OCI-LY3 (cell line): Measurements from ENCODE around the gene KLHL42.
"Not testable (repeated sequence)": the region's sequence is repeated elsewhere in the genome, so short reads cannot be mapped to it uniquely, and the experiment has no call there.

Experiments
- H2AFZ ChIP-seq: fragments of 200-600, 300-600 bp; shearing (Covaris generic); 2 replicates; pipeline ENCODE4 v1.6.0; 2014; ENCODE audit warnings: antibody characterized with exemption, low read depth, low read length
- H3K27ac ChIP-seq: fragments of 200-600, 300-600 bp; sonication (generic); 2 replicates; pipeline ENCODE4 v1.5.1; 2014; ENCODE audit warnings: mild to moderate bottlenecking, low read length, moderate library complexity, mixed read lengths
- H3K27me3 ChIP-seq: fragments of 200-600, 300-600 bp; sonication (generic); 2 replicates; pipeline ENCODE4 v1.6.1; 2014; ENCODE audit warnings: low read depth, low read length, mixed read lengths
- H3K36me3 ChIP-seq: fragments of 200-600, 300-600 bp; sonication (generic); replicated peaks from 2 replicates; pipeline ENCODE3; 2014; ENCODE audit warnings: low read depth, low read length, mixed read lengths
- H3K4me1 ChIP-seq: fragments of 300-600, 200-600 bp; sonication (generic); 2 replicates; pipeline ENCODE4 v1.6.1; 2014; ENCODE audit warnings: low read length, mixed read lengths
- H3K4me2 ChIP-seq: fragments of 200-600, 300-600 bp; sonication (generic); 2 replicates; pipeline ENCODE4 v1.6.1; 2014; ENCODE audit warnings: low read length, mixed read lengths
- H3K4me3 ChIP-seq: fragments of 300-600, 200-600 bp; sonication (generic); 2 replicates; pipeline ENCODE4 v1.5.1; 2014; ENCODE audit warnings: antibody characterized with exemption, mild to moderate bottlenecking, low read length, moderate library complexity
- H3K79me2 ChIP-seq: fragments of 300-600, 200-600 bp; shearing (Covaris generic); 2 replicates; pipeline ENCODE4 v1.6.1; 2014; ENCODE audit warnings: mild to moderate bottlenecking, low read length, mixed read lengths
- H3K9ac ChIP-seq: fragments of 300-600, 200-600 bp; shearing (Covaris generic); 2 replicates; pipeline ENCODE4 v1.6.0; 2014; ENCODE audit warnings: mild to moderate bottlenecking, low read length, moderate library complexity
- H3K9me3 ChIP-seq: fragments of 200-600, 300-600 bp; shearing (Covaris generic); 2 replicates; pipeline ENCODE4 v1.6.1; 2014; ENCODE audit warnings: low read length, mixed read lengths; ENCODE audit not compliant: insufficient read depth
- H4K20me1 ChIP-seq: fragments of 200-600, 300-600 bp; sonication (generic); 2 replicates; pipeline ENCODE4 v1.6.1; 2016; ENCODE audit warnings: low read length, mixed read lengths; ENCODE audit not compliant: insufficient read depth
- EZH2phosphoT487 ChIP-seq: fragments of 200-600 bp; shearing (Covaris generic); IDR thresholded peaks from 2 replicates; pipeline ENCODE4 v1.6.1; 2018; ENCODE audit warnings: antibody characterized with exemption, mixed run types, low read depth
- TF ChIP-seq, protein P1 (sequence below): fragments of 200-600, 300-600 bp; sonication (generic); IDR thresholded peaks from 2 replicates; pipeline ENCODE4 v1.5.1; 2014; ENCODE audit warnings: antibody characterized with exemption, low read length, low read depth

KLHL42 gene

GRCh38 chr12:27779920-27780611, at the start of gene KLHL42, which contains the start of gene MANSC4:
Gene KLHL42 (plus strand): TSS chr12:27780233. CDS start chr12:27780331, 98 bp downstream.
Gene MANSC4 (minus strand): TSS chr12:27780236. CDS start chr12:27771276, 8,960 bp downstream.
- Histone ChIP-seq H3K9me3 (no peaks in the 10 kb centered on the region), H3K27ac (peak within 1 kb of the TSS; percentile 48), H4K20me1 (no peaks in the 10 kb centered on the region), H3K36me3 (peaks cover 8% of the 10 kb centered on the region), H3K79me2 (peaks cover 55% of the 10 kb centered on the region), H3K27me3 (no peaks in the 10 kb centered on the region), H3K9ac (peak within 1 kb of the TSS; percentile 92), H3K4me1 (peaks cover 17% of the 10 kb centered on the region), H3K4me3 (peak within 1 kb of the TSS; percentile 96), H3K4me2 (peak within 1 kb of the TSS; percentile 96), H2AFZ (peak within 1 kb of the TSS; percentile 97)
- TF ChIP-seq EZH2phosphoT487: no peak
- TF ChIP-seq, protein P1, sequence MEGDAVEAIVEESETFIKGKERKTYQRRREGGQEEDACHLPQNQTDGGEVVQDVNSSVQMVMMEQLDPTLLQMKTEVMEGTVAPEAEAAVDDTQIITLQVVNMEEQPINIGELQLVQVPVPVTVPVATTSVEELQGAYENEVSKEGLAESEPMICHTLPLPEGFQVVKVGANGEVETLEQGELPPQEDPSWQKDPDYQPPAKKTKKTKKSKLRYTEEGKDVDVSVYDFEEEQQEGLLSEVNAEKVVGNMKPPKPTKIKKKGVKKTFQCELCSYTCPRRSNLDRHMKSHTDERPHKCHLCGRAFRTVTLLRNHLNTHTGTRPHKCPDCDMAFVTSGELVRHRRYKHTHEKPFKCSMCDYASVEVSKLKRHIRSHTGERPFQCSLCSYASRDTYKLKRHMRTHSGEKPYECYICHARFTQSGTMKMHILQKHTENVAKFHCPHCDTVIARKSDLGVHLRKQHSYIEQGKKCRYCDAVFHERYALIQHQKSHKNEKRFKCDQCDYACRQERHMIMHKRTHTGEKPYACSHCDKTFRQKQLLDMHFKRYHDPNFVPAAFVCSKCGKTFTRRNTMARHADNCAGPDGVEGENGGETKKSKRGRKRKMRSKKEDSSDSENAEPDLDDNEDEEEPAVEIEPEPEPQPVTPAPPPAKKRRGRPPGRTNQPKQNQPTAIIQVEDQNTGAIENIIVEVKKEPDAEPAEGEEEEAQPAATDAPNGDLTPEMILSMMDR: no peak; the same call in 1 of the 2 replicates

DNA sequence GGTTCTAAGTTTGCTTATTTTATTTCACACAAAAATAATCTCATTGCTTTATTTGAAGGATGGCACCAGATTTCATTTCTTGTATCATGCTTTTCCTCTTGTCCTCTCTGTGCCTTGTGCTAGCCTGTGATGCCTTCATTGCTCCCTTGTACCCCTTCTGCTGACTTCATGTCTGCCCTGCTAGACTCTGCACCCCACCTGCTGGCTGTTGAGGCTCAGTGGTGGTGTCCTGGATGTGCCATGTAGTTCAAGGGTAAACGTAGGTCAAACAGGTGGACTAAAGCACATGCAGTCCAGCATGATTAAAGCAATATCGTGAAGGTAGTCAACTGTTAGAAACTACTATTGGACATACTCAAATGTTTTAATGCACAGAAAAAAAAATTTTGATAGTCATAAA, 47.8 kb upstream of the KLHL42 start:
- peaks cover 2% of the 10 kb centered on the region; the same call in 1 of the 2 replicates for H3K79me2 ChIP-seq
- no peaks in the 10 kb centered on the region for H3K27me3 ChIP-seq
- peaks cover 24% of the 10 kb centered on the region for H3K36me3 ChIP-seq
- no peaks in the 10 kb centered on the region for H3K9me3 ChIP-seq
- no peaks in the 10 kb centered on the region for H3K4me1 ChIP-seq
- H4K20me1 ChIP-seq: no peaks in the 10 kb centered on the region
- no peak for TF ChIP-seq EZH2phosphoT487
- TF ChIP-seq, protein P1: peak; percentile 50
- H3K4me2 ChIP-seq: no peak overlapping the region
- no peak overlapping the region for H2AFZ ChIP-seq
- no peak overlapping the region for H3K4me3 ChIP-seq
- no peak overlapping the region for H3K27ac ChIP-seq
- H3K9ac ChIP-seq: no peak overlapping the region

DNA sequence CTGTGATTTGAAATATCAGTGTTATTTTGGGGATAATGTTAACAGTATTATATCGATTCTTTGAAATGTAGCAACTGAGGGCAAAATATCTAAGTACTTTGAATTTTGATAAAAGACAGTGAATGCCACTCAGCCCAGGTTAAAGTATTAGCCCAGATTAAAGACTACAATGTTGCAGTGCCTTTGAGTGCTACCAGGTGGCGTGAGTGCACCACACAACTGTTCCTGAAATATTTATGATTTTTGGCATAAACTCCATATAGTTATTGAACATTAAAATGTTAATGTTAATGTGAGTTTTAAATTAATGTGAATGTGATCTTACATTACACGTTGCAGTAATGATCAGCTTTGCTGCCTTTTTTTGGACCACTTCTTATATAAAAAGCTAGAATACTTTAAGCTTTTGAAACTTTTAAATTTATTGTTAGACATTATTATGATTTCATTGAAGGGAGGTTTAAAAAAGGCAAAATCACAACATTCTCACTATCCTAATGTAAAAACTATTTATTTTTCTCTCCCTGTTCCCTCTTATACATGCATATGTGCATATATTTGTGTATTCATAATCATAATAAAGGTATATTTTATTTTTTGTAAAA, 46.9 kb upstream of the KLHL42 start:
- no peaks in the 10 kb centered on the region for H4K20me1 ChIP-seq

GRCh38 chr12:27733791-27734190, 46.2 kb upstream of the KLHL42 start:
- Histone ChIP-seq H3K27ac (no peak overlapping the region), H3K27me3 (no peaks in the 10 kb centered on the region), H4K20me1 (no peaks in the 10 kb centered on the region), H3K4me3 (no peak overlapping the region), H3K4me2 (no peak overlapping the region), H2AFZ (no peak overlapping the region), H3K4me1 (no peaks in the 10 kb centered on the region), H3K9ac (no peak overlapping the region), H3K9me3 (no peaks in the 10 kb centered on the region), H3K79me2 (no peaks in the 10 kb centered on the region; the same call in 1 of the 2 replicates), H3K36me3 (peaks cover 24% of the 10 kb centered on the region)
- no peak for TF ChIP-seq EZH2phosphoT487
- TF ChIP-seq, protein P1: no peak

More for the DNA sequence above, 46.9 kb upstream of the KLHL42 start:
- Histone ChIP-seq H3K79me2 (no peaks in the 10 kb centered on the region; the same call in 1 of the 2 replicates), H3K9ac (no peak overlapping the region), H3K36me3 (peaks cover 24% of the 10 kb centered on the region), H3K27me3 (no peaks in the 10 kb centered on the region), H3K4me1 (no peaks in the 10 kb centered on the region), H3K27ac (no peak overlapping the region), H3K9me3 (no peaks in the 10 kb centered on the region), H2AFZ (no peak overlapping the region), H3K4me3 (no peak overlapping the region), H3K4me2 (no peak overlapping the region)
- TF ChIP-seq, protein P1: peak; percentile 86
- no peak for TF ChIP-seq EZH2phosphoT487

DNA sequence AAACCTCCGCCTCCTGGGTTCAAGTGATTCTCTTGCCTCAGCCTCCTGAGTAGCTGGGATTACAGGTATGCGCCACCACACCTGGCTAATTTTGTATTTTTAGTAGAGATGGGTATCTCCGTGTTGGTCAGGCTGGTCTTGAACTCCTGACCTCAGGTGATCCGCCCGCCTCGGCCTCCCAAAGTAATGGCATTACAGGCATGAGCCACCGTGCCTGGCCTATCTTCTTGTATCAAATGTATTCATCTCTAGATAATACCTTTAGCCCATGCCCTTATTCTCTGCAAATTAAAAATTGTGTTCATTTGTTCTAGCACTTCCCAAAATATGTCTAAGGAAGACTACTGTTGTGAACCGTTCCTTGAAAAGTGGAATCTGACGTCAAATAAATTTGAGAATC, 45.7 kb upstream of the KLHL42 start:
- not testable (repeated sequence) for H4K20me1 ChIP-seq, H3K4me1 ChIP-seq, H3K79me2 ChIP-seq, H3K4me3 ChIP-seq, H3K27me3 ChIP-seq, H3K27ac ChIP-seq, H3K9ac ChIP-seq, H2AFZ ChIP-seq, H3K9me3 ChIP-seq, H3K4me2 ChIP-seq
- peaks cover 21% of the 10 kb centered on the region for H3K36me3 ChIP-seq
